Ovary (tissue), 9 donors: ENCODE measurements around the gene ATAD2B. TPM values are rescaled to one million over a fixed set of nuclear protein-coding genes. Genes with fewer than 3 reads are reported as not detected.

Experiments
- DNase-seq, 5 donors: peaks; one replicate each; pipeline ENCODE4 v3.0.0-alpha.2; 2019 to 2020
- H3K27ac ChIP-seq, 2 donors: fragments of 200-600 bp; one replicate each; pipeline versions ENCODE4 v1.5.1 to v1.8.0; 2019 to 2022
- H3K27me3 ChIP-seq: fragments of 200-600 bp; one replicate; pipeline ENCODE4 v1.8.0; 2022
- H3K36me3 ChIP-seq: fragments of 200-600 bp; sonication (generic); one replicate; pipeline ENCODE4 v1.5.1; 2019
- H3K4me1 ChIP-seq: one replicate; pipeline ENCODE4 v1.8.1; 2013; ENCODE audit warnings: mild to moderate bottlenecking, moderate library complexity; ENCODE audit not compliant: insufficient read depth
- H3K4me3 ChIP-seq: fragments of 200-600 bp; sonication (generic); one replicate; pipeline ENCODE4 v1.5.1; 2017
- H3K9me3 ChIP-seq, 2 donors: fragments of 200-600 bp in 1 of 2; sonication (generic) in 1 of 2; one replicate each; pipeline versions ENCODE4 v1.5.1 to v1.8.1; 2013 to 2019; ENCODE audit warnings: mild to moderate bottlenecking in 1 of 2, moderate library complexity in 1 of 2
- EP300 ChIP-seq: sonication (generic); formaldehyde crosslinking; IDR thresholded peaks from one replicate; pipeline ENCODE4 v1.6.1; 2017; ENCODE audit warnings: antibody characterized with exemption
- POLR2A ChIP-seq: fragments of 450-650 bp; IDR thresholded peaks from one replicate; pipeline ENCODE4 v1.6.1; 2017; ENCODE audit warnings: antibody characterized with exemption, mild to moderate bottlenecking, moderate library complexity
- WGBS, 3 donors: extraction: QIAGEN DNeasy Blood & Tissue Kit in 1 of 3; methylation state at CpG; one replicate each; pipeline versions ENCODE4 v1.1.5 to v1.1.7; 2013 to 2017; 5-methylcytosine and 5-hydroxymethylcytosine counted together
- intact Hi-C, 4 donors: fragments of 100-400 bp; cut with DNase I; formaldehyde crosslinking; loops; one replicate each; pipeline versions ENCODE4 v1.11.0 to v1.15.1; 2022 to 2023
- polyA plus RNA-seq, 2 donors: library from polyadenylated mRNA; stranded (reverse); fragments of 200-250 nt in 1 of 2; fragments of 350-450 nt in 1 of 2; fragmentation: Illumina TruSeq in 1 of 2; extraction: RNeasy Lipid Tissue Mini Kit (QIAGEN cat#74804) in 1 of 2; gene quantifications; one replicate each; pipeline ENCODE4 v1.2.3, GENCODE V29; 2013 to 2014
- total RNA-seq, 7 donors: library from RNA; depleted of rRNA in 2 of 7; stranded (reverse); fragments of >200 nt in 2 of 7; fragmentation: NEBNext Ultra II Directional in 3 of 7; extraction: Animal tissue kit (Norgen Biotek cat#: 25700) in 3 of 7; gene quantifications; one replicate each; pipeline versions ENCODE4 v1.1.0 to v1.2.4, GENCODE V29; 2016 to 2023
- TF ChIP-seq, protein P1 (sequence below), 3 donors: fragments of 450-650 bp in 2 of 3; fragments of 200-600 bp in 1 of 3; IDR thresholded peaks; one replicate each; pipeline versions ENCODE4 v1.5.1 to v1.8.0; 2016 to 2022; ENCODE audit warnings: antibody characterized with exemption in 3 of 3, mild to moderate bottlenecking in 1 of 3
- donor health status: DM: no; HTN: no; CAD: no; lungs with moderate emphysema.
- donor health status: DM: no; HTN: no; CAD: no.
- donor health status: Bipolar disorder and iron deficiency.
- donor health status: DM: yes; HTN: yes; CAD: no.
- donor health status: DM: no; HTN: no; CAD: no.
- donor health status: DM: yes; HTN: yes; CAD: no.

Gene ATAD2B
- total and polyA plus RNA-seq, 9 donors: 4.5 to 29.6 (median 19.8) TPM

DNA sequence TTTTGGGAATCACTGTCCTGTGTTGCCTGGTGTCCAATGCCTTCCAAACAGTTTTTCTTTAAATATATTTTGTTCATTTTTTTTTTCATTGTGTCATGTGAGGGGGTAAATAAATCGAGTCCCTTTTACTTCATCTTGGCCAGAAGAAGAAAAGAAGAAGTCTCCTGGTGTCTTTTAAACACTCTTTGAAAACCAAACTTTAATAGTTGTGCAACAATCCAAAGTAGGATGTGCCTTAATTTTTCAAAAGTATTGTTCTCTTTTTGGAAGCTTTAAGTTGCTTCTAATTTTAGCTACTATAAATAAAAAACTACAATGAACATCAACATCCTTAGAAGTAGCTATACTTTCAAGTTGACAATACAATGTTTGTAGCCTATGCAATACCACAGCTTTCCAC, 154.9 kb downstream of the ATAD2B start:
- intact Hi-C loops: no loop called here
- Histone ChIP-seq H3K36me3 (no peaks in the 10 kb centered on the region), H3K9me3 (no peaks in the 10 kb centered on the region), H3K4me1 (peaks cover 1% of the 10 kb centered on the region), H3K4me3 (no peak overlapping the region), H3K27me3 (no peaks in the 10 kb centered on the region), H3K27ac (no peak overlapping the region)
- TF ChIP-seq, protein P1, sequence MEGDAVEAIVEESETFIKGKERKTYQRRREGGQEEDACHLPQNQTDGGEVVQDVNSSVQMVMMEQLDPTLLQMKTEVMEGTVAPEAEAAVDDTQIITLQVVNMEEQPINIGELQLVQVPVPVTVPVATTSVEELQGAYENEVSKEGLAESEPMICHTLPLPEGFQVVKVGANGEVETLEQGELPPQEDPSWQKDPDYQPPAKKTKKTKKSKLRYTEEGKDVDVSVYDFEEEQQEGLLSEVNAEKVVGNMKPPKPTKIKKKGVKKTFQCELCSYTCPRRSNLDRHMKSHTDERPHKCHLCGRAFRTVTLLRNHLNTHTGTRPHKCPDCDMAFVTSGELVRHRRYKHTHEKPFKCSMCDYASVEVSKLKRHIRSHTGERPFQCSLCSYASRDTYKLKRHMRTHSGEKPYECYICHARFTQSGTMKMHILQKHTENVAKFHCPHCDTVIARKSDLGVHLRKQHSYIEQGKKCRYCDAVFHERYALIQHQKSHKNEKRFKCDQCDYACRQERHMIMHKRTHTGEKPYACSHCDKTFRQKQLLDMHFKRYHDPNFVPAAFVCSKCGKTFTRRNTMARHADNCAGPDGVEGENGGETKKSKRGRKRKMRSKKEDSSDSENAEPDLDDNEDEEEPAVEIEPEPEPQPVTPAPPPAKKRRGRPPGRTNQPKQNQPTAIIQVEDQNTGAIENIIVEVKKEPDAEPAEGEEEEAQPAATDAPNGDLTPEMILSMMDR (IDR thresholded peaks at IDR 0.05): no peak
- no peak for TF ChIP-seq POLR2A
- no peak for TF ChIP-seq EP300
- DNase-seq: no peak
- 92 to 96% (median 92%) methylated on average over 1 of the region's 1 CpG for WGBS, 3 donors

DNA sequence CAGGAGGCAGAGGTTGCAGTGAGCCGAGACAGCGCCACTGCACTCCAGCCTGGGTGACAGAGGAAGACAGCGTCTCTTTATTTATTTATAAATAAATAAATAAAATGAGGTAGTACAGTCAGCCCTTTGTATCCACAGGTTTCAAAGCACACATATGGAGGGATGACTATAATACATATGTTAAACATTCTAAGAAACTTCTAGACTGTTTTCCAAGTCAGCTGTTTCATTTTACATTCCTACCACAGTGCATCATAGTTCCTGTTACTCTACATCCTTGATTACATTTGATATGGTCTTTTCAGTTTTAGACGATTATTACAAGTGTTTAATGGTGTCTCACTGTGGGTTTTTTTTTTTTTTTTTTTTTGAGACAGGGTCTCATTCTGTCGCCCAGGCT, 157.6 kb downstream of the ATAD2B start:
- 92 to 93% (median 92%) methylated on average over 5 of the region's 5 CpGs for WGBS, 3 donors
- Histone ChIP-seq H3K4me1 (peaks cover 2% of the 10 kb centered on the region), H3K36me3 (no peaks in the 10 kb centered on the region), H3K9me3 (no peaks in the 10 kb centered on the region), H3K27ac (no peak overlapping the region), H3K27me3 (no peaks in the 10 kb centered on the region), H3K4me3 (no peak overlapping the region)
- no peak for DNase-seq
- TF ChIP-seq, protein P1 (IDR thresholded peaks at IDR 0.05): no peak
- TF ChIP-seq EP300: no peak
- TF ChIP-seq POLR2A: no peak
- intact Hi-C loops: no loop called here

DNA sequence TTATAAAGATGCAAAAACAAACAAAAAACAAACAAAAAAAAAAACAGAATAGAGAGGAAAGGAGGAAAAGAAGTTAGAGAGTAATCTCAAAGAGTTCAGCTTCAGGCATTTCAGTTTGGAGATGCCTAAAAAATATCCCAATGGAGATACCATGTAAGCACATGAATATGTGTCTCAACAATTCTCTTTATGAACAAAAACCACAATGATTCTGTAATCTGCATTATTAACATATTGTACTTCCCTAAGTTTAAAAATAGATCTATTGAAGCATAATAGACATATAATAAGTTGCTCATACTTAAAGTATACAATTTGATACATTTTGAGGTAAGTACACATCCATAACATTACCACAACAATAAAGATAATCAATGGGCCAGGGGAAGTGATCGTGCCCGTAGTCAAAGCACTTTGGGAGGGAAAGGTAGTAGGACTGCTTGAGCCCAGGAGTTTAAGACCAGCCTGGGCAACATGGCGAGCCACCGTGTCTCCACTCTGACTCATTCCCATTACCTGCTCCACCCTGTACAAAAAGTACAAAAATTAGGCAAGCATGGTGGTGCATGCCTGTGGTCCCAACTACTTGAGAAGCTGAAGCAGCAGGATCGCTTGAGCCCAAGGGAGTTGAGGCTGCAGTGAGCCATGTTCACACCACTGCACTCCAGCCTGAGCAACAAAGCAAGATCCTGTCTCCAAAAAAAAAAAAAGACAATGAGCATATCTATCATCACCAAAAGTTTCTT, 158.9 kb downstream of the ATAD2B start:
- Histone ChIP-seq H3K36me3 (no peaks in the 10 kb centered on the region), H3K4me3 (no peak overlapping the region), H3K9me3 (no peaks in the 10 kb centered on the region), H3K4me1 (peaks cover 2% of the 10 kb centered on the region), H3K27ac (no peak overlapping the region), H3K27me3 (no peaks in the 10 kb centered on the region)
- intact Hi-C loops: no loop called here
- 83 to 98% (median 98%) methylated on average over 5 of the region's 5 CpGs for WGBS, 3 donors
- TF ChIP-seq EP300: no peak
- TF ChIP-seq POLR2A: no peak
- TF ChIP-seq, protein P1 (IDR thresholded peaks at IDR 0.05): no peak
- no peak for DNase-seq

DNA sequence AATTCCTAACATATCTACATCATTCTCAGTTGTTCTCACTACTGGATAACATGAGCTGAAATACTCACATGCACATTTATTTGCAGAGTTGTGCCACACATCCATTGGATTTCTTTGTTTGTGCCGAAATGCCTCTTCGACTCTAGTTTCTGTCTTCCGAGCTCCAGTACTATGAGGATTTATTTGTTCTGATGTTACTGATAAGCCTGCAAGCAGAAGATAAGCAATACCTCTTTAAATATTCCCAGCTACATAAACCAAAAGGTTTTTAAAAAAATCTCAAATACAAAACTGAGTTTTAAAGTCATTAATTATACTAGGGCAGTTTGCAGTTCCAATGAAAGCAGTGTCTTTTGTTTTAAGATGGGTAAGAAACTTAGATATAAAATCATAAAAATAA, 164.8 kb downstream of the ATAD2B start:
- Histone ChIP-seq H3K4me1 (peaks cover 2% of the 10 kb centered on the region), H3K9me3 (no peaks in the 10 kb centered on the region), H3K27me3 (no peaks in the 10 kb centered on the region), H3K4me3 (no peak overlapping the region), H3K36me3 (no peaks in the 10 kb centered on the region), H3K27ac (no peak overlapping the region)
- WGBS, 3 donors: 22 to 45% (median 26%) methylated on average over 3 of the region's 3 CpGs
- TF ChIP-seq EP300 (no peak), POLR2A (no peak)
- TF ChIP-seq, protein P1 (IDR thresholded peaks at IDR 0.05): no peak
- no peak for DNase-seq
- intact Hi-C loops: no loop called here
